Activated CD8-positive, alpha-beta T cell treated with anti-CD3 and anti-CD28 coated beads for 36 hours (primary cell): ENCODE data around the gene GAPDHS. TPM values are rescaled to one million over a fixed set of nuclear protein-coding genes. Genes with fewer than 3 reads are reported as not detected.

Experiments
- ATAC-seq: fragments of 200-7000 bp; cut with Tn5 transposase; one replicate; pipeline ENCODE4 v1.10.0; 2021; ENCODE audit warnings: mild to moderate bottlenecking, moderate library complexity
- CTCF ChIA-PET: fragments of 350-600 bp; sonication (Branson Sonifier 250); formaldehyde crosslinking; loops from one replicate; lab custom pipeline; 2021; ENCODE audit warnings: antibody characterized with exemption; lab: Charles Lee
- POLR2A ChIA-PET: fragments of 350-600 bp; sonication (Branson Sonifier 250); formaldehyde crosslinking; loops from one replicate; lab custom pipeline; 2021; ENCODE audit warnings: antibody characterized with exemption; lab: Charles Lee
- DNase-seq: peaks from one replicate; pipeline ENCODE4 v3.0.0-alpha.2; 2020
- H3K27ac Mint-ChIP-seq: one replicate; pipeline ENCODE4 v1.8.0; 2021; ENCODE audit warnings: mild to moderate bottlenecking, mixed read lengths
- H3K27me3 Mint-ChIP-seq: one replicate; pipeline ENCODE4 v1.8.0; 2021; ENCODE audit warnings: mixed read lengths
- H3K36me3 Mint-ChIP-seq: one replicate; pipeline ENCODE4 v1.8.0; 2021; ENCODE audit warnings: low read depth, mixed read lengths
- H3K4me1 Mint-ChIP-seq: one replicate; pipeline ENCODE4 v1.8.0; 2021; ENCODE audit warnings: low read depth, mixed read lengths
- H3K4me3 Mint-ChIP-seq: one replicate; pipeline ENCODE4 v1.8.0; 2021; ENCODE audit warnings: mild to moderate bottlenecking, moderate library complexity, mixed read lengths
- H3K9me3 Mint-ChIP-seq: one replicate; pipeline ENCODE4 v1.8.0; 2021; ENCODE audit warnings: mixed read lengths
- intact Hi-C: fragments of 100-400 bp; cut with micrococcal nuclease; formaldehyde crosslinking; loops from one replicate; pipeline ENCODE4 v1.10.0; 2022
- total RNA-seq, 2 experiments: library from RNA; stranded (reverse); gene quantifications; one replicate each; pipeline ENCODE4 v1.2.3, GENCODE V29; 2021
- TF ChIP-seq, protein P1 (sequence below): fragments of 200-600 bp; IDR thresholded peaks from one replicate; pipeline ENCODE4 v1.8.0; 2022; ENCODE audit warnings: antibody characterized with exemption, mild to moderate bottlenecking

The GAPDHS gene
- total RNA-seq, 2 experiments from 2014 or later, result not detected

GRCh38 chr19:35546532-35546931 lies 13.3 kb downstream of the GAPDHS start:
- DNase-seq, result no peak
- TF ChIP-seq, protein P1, sequence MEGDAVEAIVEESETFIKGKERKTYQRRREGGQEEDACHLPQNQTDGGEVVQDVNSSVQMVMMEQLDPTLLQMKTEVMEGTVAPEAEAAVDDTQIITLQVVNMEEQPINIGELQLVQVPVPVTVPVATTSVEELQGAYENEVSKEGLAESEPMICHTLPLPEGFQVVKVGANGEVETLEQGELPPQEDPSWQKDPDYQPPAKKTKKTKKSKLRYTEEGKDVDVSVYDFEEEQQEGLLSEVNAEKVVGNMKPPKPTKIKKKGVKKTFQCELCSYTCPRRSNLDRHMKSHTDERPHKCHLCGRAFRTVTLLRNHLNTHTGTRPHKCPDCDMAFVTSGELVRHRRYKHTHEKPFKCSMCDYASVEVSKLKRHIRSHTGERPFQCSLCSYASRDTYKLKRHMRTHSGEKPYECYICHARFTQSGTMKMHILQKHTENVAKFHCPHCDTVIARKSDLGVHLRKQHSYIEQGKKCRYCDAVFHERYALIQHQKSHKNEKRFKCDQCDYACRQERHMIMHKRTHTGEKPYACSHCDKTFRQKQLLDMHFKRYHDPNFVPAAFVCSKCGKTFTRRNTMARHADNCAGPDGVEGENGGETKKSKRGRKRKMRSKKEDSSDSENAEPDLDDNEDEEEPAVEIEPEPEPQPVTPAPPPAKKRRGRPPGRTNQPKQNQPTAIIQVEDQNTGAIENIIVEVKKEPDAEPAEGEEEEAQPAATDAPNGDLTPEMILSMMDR, result no peak
- ChIA-PET CTCF (interaction anchor here (2.5 to 3.4 kb wide), 3 partner anchors 11 to 194 kb away, joined by 6 to 27 read pairs (median 13); no protein-coding TSS in a partner anchor), POLR2A (no interaction called here)
- ATAC-seq, result no peak
- peaks cover 43% of the 10 kb centered on the region for H3K36me3 Mint-ChIP-seq
- no peaks in the 10 kb centered on the region for H3K27me3 Mint-ChIP-seq
- peaks cover 42% of the 10 kb centered on the region for H3K4me1 Mint-ChIP-seq
- intact Hi-C loops, result no loop called here
- peak overlapping the region; percentile 91 for H3K4me3 Mint-ChIP-seq
- no peaks in the 10 kb centered on the region for H3K9me3 Mint-ChIP-seq
- H3K27ac Mint-ChIP-seq, result peak overlapping the region; percentile 92

GRCh38 chr19:35549174-35549788 lies 16.0 kb downstream of the GAPDHS start:
- H3K4me3 Mint-ChIP-seq, result no peak overlapping the region
- H3K9me3 Mint-ChIP-seq, result no peaks in the 10 kb centered on the region
- CTCF ChIA-PET, result interaction anchor here (0.6 to 3.4 kb wide), 31 partner anchors 9 to 381 kb away, joined by 3 to 36 read pairs (median 6); partner anchors contain the start of genes COX6B1, ETV2 and HAUS5
- no peak for ATAC-seq
- TF ChIP-seq, protein P1, result peak; percentile 86
- H3K27me3 Mint-ChIP-seq, result no peaks in the 10 kb centered on the region
- peak; percentile 67 for DNase-seq
- intact Hi-C loops, result no loop called here
- peaks cover 36% of the 10 kb centered on the region for H3K36me3 Mint-ChIP-seq
- POLR2A ChIA-PET, result interaction anchor here (1.1 kb wide), 1 partner anchor 38 kb away, joined by 4 read pairs; no protein-coding TSS in a partner anchor
- H3K4me1 Mint-ChIP-seq, result peaks cover 33% of the 10 kb centered on the region
- no peak overlapping the region for H3K27ac Mint-ChIP-seq

- TF ChIP-seq, protein P1, result no peak
- CTCF ChIA-PET, result interaction anchor here (0.6 to 3.4 kb wide), 10 partner anchors 8 to 164 kb away, joined by 3 to 36 read pairs (median 12); partner anchors contain the start of gene HAUS5
- no peak for ATAC-seq
Observed at GRCh38 chr19:35549879-35550523, 16.7 kb downstream of the GAPDHS start.

DNA sequence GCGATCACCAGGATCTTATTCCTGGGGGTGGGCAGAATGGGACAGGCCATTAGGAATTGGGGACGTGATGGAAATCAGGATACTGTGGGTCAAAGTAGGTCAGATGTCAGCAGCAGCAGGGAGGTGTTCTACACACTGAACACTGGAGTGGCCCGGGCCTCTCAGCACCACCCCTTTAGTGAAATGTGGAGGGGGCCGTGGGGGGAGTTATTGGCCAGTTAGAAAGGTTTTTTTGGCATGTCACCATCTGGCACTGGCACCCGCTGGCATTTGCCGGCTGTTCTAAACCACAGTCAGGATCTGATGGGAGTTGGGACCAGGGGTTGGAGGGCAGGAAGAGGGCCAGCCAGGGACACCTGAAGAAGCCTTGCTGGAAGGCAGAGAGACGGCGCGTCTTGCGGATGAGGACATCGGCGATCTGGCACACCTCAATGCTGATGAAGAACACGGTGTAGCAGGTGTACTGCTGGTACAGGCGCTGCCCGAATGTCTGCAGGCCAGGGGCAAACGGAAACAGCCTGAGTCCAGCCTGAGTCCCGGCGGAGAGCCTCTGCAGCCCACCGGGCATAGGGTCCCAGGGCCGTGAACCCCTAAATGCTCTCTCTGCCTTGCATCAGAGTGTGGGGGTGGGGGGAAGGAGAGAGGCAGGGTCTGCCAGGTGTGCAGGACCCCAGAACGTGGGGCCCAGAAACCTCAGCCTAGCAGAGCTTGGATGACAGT lies 18.0 kb downstream of the GAPDHS start:
- CTCF ChIA-PET, result no interaction called here
- H3K9me3 Mint-ChIP-seq, result no peaks in the 10 kb centered on the region

More at GRCh38 chr19:35549879-35550523, 16.7 kb downstream of the GAPDHS start:
- Mint-ChIP-seq H3K4me1 (peaks cover 28% of the 10 kb centered on the region), H3K36me3 (peaks cover 29% of the 10 kb centered on the region), H3K4me3 (no peak overlapping the region), H3K27ac (no peak overlapping the region), H3K27me3 (no peaks in the 10 kb centered on the region), H3K9me3 (no peaks in the 10 kb centered on the region)
- DNase-seq, result no peak
- POLR2A ChIA-PET, result interaction anchor here (1.1 kb wide), 1 partner anchor 37 kb away, joined by 4 read pairs; no protein-coding TSS in a partner anchor
- intact Hi-C loops, result no loop called here

More for the DNA sequence above, 18.0 kb downstream of the GAPDHS start:
- ATAC-seq (no peak), DNase-seq (no peak)
- intact Hi-C loops, result no loop called here
- peaks cover 25% of the 10 kb centered on the region for H3K4me1 Mint-ChIP-seq
- H3K27ac Mint-ChIP-seq, result no peak overlapping the region
- POLR2A ChIA-PET, result no interaction called here
- TF ChIP-seq, protein P1, result no peak
- H3K27me3 Mint-ChIP-seq, result no peaks in the 10 kb centered on the region
- H3K4me3 Mint-ChIP-seq, result no peak overlapping the region
- peaks cover 26% of the 10 kb centered on the region for H3K36me3 Mint-ChIP-seq
